Activated T-cell treated with anti-CD3 and anti-CD28 coated beads, Interleukin-2, amount 50 U/mL, for 4 hours (primary cell): ENCODE data around the gene TPPP3. TPM values are rescaled to one million over a fixed set of nuclear protein-coding genes. Genes with fewer than 3 reads are reported as not detected.

Source experiments
- ATAC-seq, 2 donors: fragments of 200-7000 bp; cut with Tn5 transposase; one replicate each; pipeline ENCODE4 v1.10.0; 2021
- DNase-seq: peaks from one replicate; pipeline ENCODE4 v3.0.0-alpha.2; 2020
- H3K27me3 Mint-ChIP-seq: one replicate; pipeline ENCODE4 v1.8.0; 2021; ENCODE audit warnings: low read depth, mixed read lengths
- H3K36me3 Mint-ChIP-seq: one replicate; pipeline ENCODE4 v1.8.0; 2022; ENCODE audit warnings: mixed read lengths; ENCODE audit not compliant: insufficient read depth
- H3K4me1 Mint-ChIP-seq: one replicate; pipeline ENCODE4 v1.8.0; 2021; ENCODE audit warnings: low read depth, mixed read lengths
- H3K4me3 Mint-ChIP-seq: one replicate; pipeline ENCODE4 v1.8.0; 2021; ENCODE audit warnings: mild to moderate bottlenecking, moderate library complexity, mixed read lengths
- H3K9me3 Mint-ChIP-seq: one replicate; pipeline ENCODE4 v1.8.0; 2021; ENCODE audit warnings: mixed read lengths
- total RNA-seq, 3 donors: library from RNA; stranded (reverse); gene quantifications; one replicate each; pipeline ENCODE4 v1.2.1, GENCODE V29; 2021

The TPPP3 gene
- total RNA-seq, 3 donors from 2014 or later: 0.20 TPM; not detected in 2

- no peak for DNase-seq
- no peaks in the 10 kb centered on the region for H3K9me3 Mint-ChIP-seq
Measured at GRCh38 chr16:67341250-67341649, 52.0 kb downstream of the TPPP3 start.

More at GRCh38 chr16:67341250-67341649, 52.0 kb downstream of the TPPP3 start:
- Mint-ChIP-seq H3K27me3 (peaks cover 16% of the 10 kb centered on the region), H3K36me3 (no peaks in the 10 kb centered on the region), H3K4me1 (no peaks in the 10 kb centered on the region), H3K4me3 (no peak overlapping the region)
- no peak for ATAC-seq

Other genes with a start within 250 kb of the TPPP3 start
- gene B3GNT9, start 242.5 kb downstream of the TPPP3 start, total RNA-seq: 1 to 10 TPM; 1.3 to 1.9 (median 1.3) TPM
- gene TRADD, start 233.6 kb downstream of the TPPP3 start, total RNA-seq: 10 to 100 TPM; 16.0 to 20.3 (median 17.4) TPM
- 1 to 10 TPM; 4.8 to 8.9 (median 6.1) TPM for gene FBXL8, start 233.5 kb downstream of the TPPP3 start, total RNA-seq
- gene HSF4, start 228.8 kb downstream of the TPPP3 start, total RNA-seq: 1 to 10 TPM; 2.8 to 6.1 (median 4.0) TPM
- 1 to 10 TPM in 2 of 3 donors, under 1 TPM in 1; 0.99 to 3.7 (median 1.4) TPM for gene NOL3, start 223.0 kb downstream of the TPPP3 start, total RNA-seq
- 10 to 100 TPM; 10.1 to 15.5 (median 14.7) TPM for gene MATCAP1, start 209.5 kb downstream of the TPPP3 start, total RNA-seq
- not detected for gene EXOC3L1, start 203.4 kb downstream of the TPPP3 start, total RNA-seq
- gene E2F4, start 201.3 kb downstream of the TPPP3 start, total RNA-seq: 100 to 1,000 TPM; 195 to 201 (median 198) TPM
- 1 to 10 TPM; 5.1 to 5.9 (median 5.3) TPM for gene ELMO3, start 194.4 kb downstream of the TPPP3 start, total RNA-seq
- gene TMEM208, start 166.4 kb downstream of the TPPP3 start, total RNA-seq: 100 to 1,000 TPM; 109 to 130 (median 124) TPM
- 10 to 100 TPM; 64.0 to 86.6 (median 70.3) TPM for gene FHOD1, start 146.0 kb downstream of the TPPP3 start, total RNA-seq
- 1 to 10 TPM; 3.2 to 4.0 (median 3.6) TPM for gene SLC9A5, start 144.5 kb downstream of the TPPP3 start, total RNA-seq
- gene PLEKHG4, start 114.0 kb downstream of the TPPP3 start, total RNA-seq: 10 to 100 TPM; 30.0 to 41.6 (median 37.0) TPM
- under 1 TPM in 2 of 3 donors, not detected in 1; 0.16 to 0.66 TPM for gene KCTD19, start 66.8 kb downstream of the TPPP3 start, total RNA-seq
- not detected for gene LRRC36, start 66.7 kb downstream of the TPPP3 start, total RNA-seq
- under 1 TPM; 0.61 to 0.99 (median 0.79) TPM for gene ZDHHC1, start 23.0 kb upstream of the TPPP3 start, total RNA-seq
- 1 to 10 TPM; 3.9 to 6.1 (median 5.2) TPM for gene HSD11B2, start 37.6 kb upstream of the TPPP3 start, total RNA-seq
- gene ATP6V0D1, start 87.7 kb upstream of the TPPP3 start, total RNA-seq: 10 to 100 TPM; 36.0 to 49.1 (median 44.5) TPM
- not detected for gene AGRP, start 90.0 kb upstream of the TPPP3 start, total RNA-seq
- gene RIPOR1, start 135.3 kb upstream of the TPPP3 start, total RNA-seq: 10 to 100 TPM; 17.9 to 26.2 (median 18.0) TPM
- 10 to 100 TPM; 53.7 to 59.3 (median 54.0) TPM for gene CTCF, start 169.0 kb upstream of the TPPP3 start, total RNA-seq